Measurements from ENCODE around the gene CYP27A1. TPM values are rescaled to one million over a fixed set of nuclear protein-coding genes. Genes with fewer than 3 reads are reported as not detected.

The CYP27A1 gene
- total and polyA plus RNA-seq, 2 of the 8 experiments (the other 6 are each of a cell fraction or from before 2014, with no cell fraction given) = 5.4 to 14.7 TPM

DNA sequence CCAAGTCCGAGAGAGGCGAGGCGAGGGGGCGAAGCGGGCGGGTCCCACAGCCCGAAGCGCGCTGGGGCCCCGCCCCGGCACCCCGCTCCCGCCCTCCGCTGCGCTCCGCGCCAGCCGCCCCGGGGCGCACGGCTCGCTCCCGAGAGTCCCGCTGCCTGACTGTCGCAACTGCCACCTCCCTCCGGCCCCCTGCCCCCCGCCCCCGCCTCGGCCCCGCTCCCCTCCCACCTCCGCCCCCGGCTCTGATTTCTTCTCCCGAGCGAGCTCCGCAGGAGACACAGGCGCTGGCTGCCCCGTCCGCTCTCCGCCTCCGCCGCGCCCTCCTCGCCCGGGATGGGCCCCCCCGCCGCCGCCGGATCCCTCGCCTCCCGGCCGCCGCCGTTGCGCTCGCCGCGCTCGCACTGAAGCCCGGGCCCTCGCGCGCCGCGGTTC, 77.6 kb downstream of the CYP27A1 start, which contains the start of gene WNT6:
WNT6 (plus strand) TSS at position 250 of the 432 bp plus-strand sequence. CDS start 233 bp downstream, outside the sequence.
- no peak within 1 kb of the TSS for H2BK120ac ChIP-seq (replicated peaks; ENCODE audit: low read depth, low read length)
- no peak within 1 kb of the TSS for H2AK5ac ChIP-seq (ENCODE audit: low read depth, low read length)
- WGBS, 2 experiments (ENCODE audit: extremely low coverage in 1 of 2, insufficient coverage in 1 of 2, insufficient read length in 1 of 2, insufficient replicate concordance in 2 of 2, low coverage in 1 of 2, low lambda C conversion rate in 2 of 2, missing lambda C conversion rate in 1 of 2) = no CpG with 5 or more reads among the region's 64 CpGs
- no peak within 1 kb of the TSS; the same call in 1 of the 2 replicates for H3K18ac ChIP-seq (ENCODE audit: extremely low read depth, low read length)
- no peak within 1 kb of the TSS; the same call in 1 of the 2 replicates for H4K8ac ChIP-seq (ENCODE audit: extremely low read depth, insufficient read depth, low read length)
- H3K14ac ChIP-seq (ENCODE audit: insufficient read length) = no peak within 1 kb of the TSS
- no peaks in the 10 kb centered on the region for H3K79me2 ChIP-seq (ENCODE audit: control insufficient read depth in 1 of 2, insufficient read depth in 2 of 2, low read length in 2 of 2)
- no peak within 1 kb of the TSS for H4K91ac ChIP-seq (replicated peaks; ENCODE audit: insufficient read length, low read length)
- ChIA-PET POLR2A (ENCODE audit: partially characterized antibody) (interaction anchor here (1.3 to 1.5 kb wide), 3 partner anchors 15 to 20 kb away, joined by 3 read pairs; no protein-coding TSS in a partner anchor), CTCF (ENCODE audit: partially characterized antibody) (interaction anchor here (1.2 to 7.4 kb wide), 8 partner anchors 12 to 135 kb away, joined by 3 to 83 read pairs (median 7); no protein-coding TSS in a partner anchor)
- no peak within 1 kb of the TSS for H4K5ac ChIP-seq (ENCODE audit: insufficient read length, low read depth, low read length)
- H3K4ac ChIP-seq (replicated peaks; ENCODE audit: insufficient read length, low read depth, low read length) = no peak within 1 kb of the TSS
- no peak within 1 kb of the TSS for H3K23ac ChIP-seq (ENCODE audit: insufficient read length)
- FAIRE-seq (no peak), DNase-seq (ENCODE audit: low read depth in 1 of 2, low spot score in 2 of 2) (no peak)
- peaks cover 81 to 98% (median 95%) of the 10 kb centered on the region in 4 experiments for H3K27me3 ChIP-seq (replicated peaks in 1 of 4; ENCODE audit: control insufficient read depth in 3 of 4, extremely low read depth in 1 of 4, insufficient read depth in 3 of 4, low read length in 3 of 4)
- no peaks in the 10 kb centered on the region for H3K79me1 ChIP-seq (ENCODE audit: low read depth, low read length)
- H3K9me3 ChIP-seq (ENCODE audit: insufficient read depth in 2 of 2, low read depth in 1 of 2, low read length in 1 of 2) = no peaks in the 10 kb centered on the region
- no peak within 1 kb of the TSS for H2BK5ac ChIP-seq (ENCODE audit: low read depth, low read length)
- peak within 1 kb of the TSS; percentile 21 to 56 (median 25) for H3K4me3 ChIP-seq (ENCODE audit: extremely low read depth in 1 of 4, insufficient read depth in 2 of 4, low read depth in 3 of 4, low read length in 4 of 4)
- H2BK15ac ChIP-seq (ENCODE audit: low read length) = peak within 1 kb of the TSS; percentile 40; the same call in 1 of the 2 replicates
- peaks cover 0 to 2% (median 0%) of the 10 kb centered on the region in 4 experiments; a peak in 1 of 8 replicates for H3K36me3 ChIP-seq (ENCODE audit: control insufficient read depth in 2 of 4, insufficient read depth in 4 of 4, low read length in 3 of 4)
- no peak within 1 kb of the TSS for H3K9ac ChIP-seq (replicated peaks in 1 of 4; ENCODE audit: extremely low read depth in 1 of 4, low read depth in 3 of 4, low read length in 3 of 4)
- H2BK12ac ChIP-seq (ENCODE audit: low read depth, low read length) = no peak within 1 kb of the TSS
- H3K27ac ChIP-seq (ENCODE audit: low read depth, low read length) = no peak within 1 kb of the TSS
- H4K20me1 ChIP-seq (replicated peaks in 1 of 2; ENCODE audit: control insufficient read depth in 1 of 2, insufficient read depth in 2 of 2, low read length in 2 of 2) = peaks cover 11 to 17% of the 10 kb centered on the region in 2 experiments
- no peak within 1 kb of the TSS for H2AFZ ChIP-seq (ENCODE audit: low read length)
- H3K56ac ChIP-seq (replicated peaks; ENCODE audit: insufficient read length, low read depth, low read length) = no peak within 1 kb of the TSS
- H2BK20ac ChIP-seq (ENCODE audit: low read length) = no peak within 1 kb of the TSS
- peaks cover 13 to 41% (median 25%) of the 10 kb centered on the region in 4 experiments for H3K4me1 ChIP-seq (replicated peaks in 1 of 4; ENCODE audit: control insufficient read depth in 3 of 4, insufficient read depth in 4 of 4, low read length in 3 of 4)
- peaks cover 5% of the 10 kb centered on the region; the same call in 1 of the 2 replicates for H3K23me2 ChIP-seq (ENCODE audit: low read depth, low read length)
- H3K4me2 ChIP-seq (ENCODE audit: insufficient read depth in 1 of 2, low read depth in 2 of 2, low read length in 2 of 2) = peak within 1 kb of the TSS; percentile 63 to 72
- no peak for TF ChIP-seq CEBPB (IDR thresholded peaks at IDR 0.05; ENCODE audit: low read depth, low read length)
- TF ChIP-seq KDM5A (IDR thresholded peaks at IDR 0.05; ENCODE audit: low read length) = no peak
- TF ChIP-seq TCF12 (IDR thresholded peaks at IDR 0.05; ENCODE audit: low read depth, low read length) = no peak
- no peak for TF ChIP-seq EZH2 (IDR thresholded peaks at IDR 0.05; ENCODE audit: low read depth, low read length, severe bottlenecking)
- TF ChIP-seq YY1 (IDR thresholded peaks at IDR 0.05; ENCODE audit: low read depth, low read length) = no peak
- TF ChIP-seq, protein P1, sequence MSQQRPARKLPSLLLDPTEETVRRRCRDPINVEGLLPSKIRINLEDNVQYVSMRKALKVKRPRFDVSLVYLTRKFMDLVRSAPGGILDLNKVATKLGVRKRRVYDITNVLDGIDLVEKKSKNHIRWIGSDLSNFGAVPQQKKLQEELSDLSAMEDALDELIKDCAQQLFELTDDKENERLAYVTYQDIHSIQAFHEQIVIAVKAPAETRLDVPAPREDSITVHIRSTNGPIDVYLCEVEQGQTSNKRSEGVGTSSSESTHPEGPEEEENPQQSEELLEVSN (IDR thresholded peaks at IDR 0.05) = no peak
- TF ChIP-seq JUN (IDR thresholded peaks at IDR 0.05; ENCODE audit: low read depth, low read length) = no peak
- no peak for TF ChIP-seq RNF2 (IDR thresholded peaks at IDR 0.05; ENCODE audit: borderline replicate concordance, low read depth, low read length, missing control alignments, poor library complexity, severe bottlenecking)
- TF ChIP-seq RFX5 (IDR thresholded peaks at IDR 0.05; ENCODE audit: borderline replicate concordance, low read depth, low read length) = no peak
- no peak for TF ChIP-seq TAF1 (IDR thresholded peaks at IDR 0.05; ENCODE audit: low read depth, low read length)
- no peak for TF ChIP-seq EGR1 (IDR thresholded peaks at IDR 0.05; ENCODE audit: borderline replicate concordance, low read depth, low read length)
